Loucy (cell line): Measurements from ENCODE around the gene VPS13A.

ENCODE experiments used
- H2AFZ ChIP-seq: fragments of 200-600 bp; sonication (generic); 2 replicates; pipeline ENCODE4 v1.6.0; 2016; ENCODE audit warnings: antibody characterized with exemption, mild to moderate bottlenecking, low read length, moderate library complexity
- H3F3A ChIP-seq: fragments of 200-600 bp; 2 replicates; pipeline ENCODE4 v1.6.0; 2016; ENCODE audit warnings: antibody characterized with exemption, low read depth, mild to moderate bottlenecking
- H3K27me3 ChIP-seq: fragments of 200-600 bp; sonication (generic); 2 replicates; pipeline ENCODE4 v1.6.1; 2014; ENCODE audit warnings: low read length, mild to moderate bottlenecking; ENCODE audit not compliant: insufficient read depth, poor library complexity, severe bottlenecking
- H3K36me3 ChIP-seq: fragments of 200-600 bp; sonication (generic); 2 replicates; pipeline ENCODE4 v1.6.1; 2016; ENCODE audit warnings: low read length; ENCODE audit not compliant: insufficient read depth
- H3K4me1 ChIP-seq: fragments of 200-600 bp; sonication (generic); 2 replicates; pipeline ENCODE4 v1.5.1; 2014; ENCODE audit warnings: low read length, mild to moderate bottlenecking; ENCODE audit not compliant: insufficient read depth, poor library complexity, severe bottlenecking
- H3K4me2 ChIP-seq: fragments of 200-600 bp; sonication (generic); 2 replicates; pipeline ENCODE4 v1.6.0; 2014; ENCODE audit warnings: antibody characterized with exemption, low read length, low read depth, mild to moderate bottlenecking; ENCODE audit not compliant: poor library complexity, severe bottlenecking
- H3K4me3 ChIP-seq: fragments of 200-600 bp; sonication (generic); 2 replicates; pipeline ENCODE4 v1.5.1; 2014; ENCODE audit warnings: low read length, mild to moderate bottlenecking, mixed read lengths; ENCODE audit not compliant: poor library complexity, severe bottlenecking
- H3K79me2 ChIP-seq: fragments of 200-600 bp; sonication (generic); 2 replicates; pipeline ENCODE4 v1.6.1; 2014; ENCODE audit warnings: low read length; ENCODE audit not compliant: insufficient read depth
- H3K9ac ChIP-seq: fragments of 200-600 bp; sonication (generic); 2 replicates; pipeline ENCODE4 v1.6.0; 2014; ENCODE audit warnings: mild to moderate bottlenecking, low read depth, low read length, moderate library complexity; ENCODE audit not compliant: poor library complexity, severe bottlenecking
- H3K9me2 ChIP-seq: fragments of 200-600 bp; sonication (generic); replicated peaks from 2 replicates; pipeline ENCODE4 v1.6.1; 2016; ENCODE audit warnings: low read depth, low read length, mixed read lengths
- H3K9me3 ChIP-seq: fragments of 200-600 bp; sonication (generic); 2 replicates; pipeline ENCODE4 v1.6.1; 2014; ENCODE audit warnings: mild to moderate bottlenecking, antibody characterized with exemption, low read length, low read depth; ENCODE audit not compliant: insufficient read depth
- H4K20me1 ChIP-seq: fragments of 200-600 bp; sonication (generic); 2 replicates; pipeline ENCODE4 v1.6.0; 2014; ENCODE audit warnings: antibody characterized with exemption, low read length, mild to moderate bottlenecking; ENCODE audit not compliant: insufficient read depth, poor library complexity, severe bottlenecking
- CTCF ChIP-seq: fragments of 200-600 bp; sonication (generic); conservative IDR thresholded peaks from 2 replicates; pipeline ENCODE4 v1.5.1; 2014; ENCODE audit warnings: mild to moderate bottlenecking, antibody characterized with exemption, low read length
- EZH2phosphoT487 ChIP-seq: fragments of 200-600 bp; IDR thresholded peaks from 2 replicates; pipeline ENCODE4 v1.6.1; 2018; ENCODE audit warnings: antibody characterized with exemption, mild to moderate bottlenecking, moderate library complexity, borderline replicate concordance

The VPS13A gene

GRCh38 chr9:77463151-77463550 lies 285.8 kb downstream of the VPS13A start:
- Histone ChIP-seq H3K9me3 (no peaks in the 10 kb centered on the region), H3K4me1 (no peaks in the 10 kb centered on the region), H3K79me2 (no peaks in the 10 kb centered on the region), H3K36me3 (no peaks in the 10 kb centered on the region), H3K4me2 (no peak overlapping the region), H3K9ac (no peak overlapping the region), H2AFZ (no peak overlapping the region), H3K9me2 (no peaks in the 10 kb centered on the region), H3K4me3 (no peak overlapping the region), H3F3A (no peaks in the 10 kb centered on the region), H3K27me3 (no peaks in the 10 kb centered on the region), H4K20me1 (no peaks in the 10 kb centered on the region)
- no peak for TF ChIP-seq EZH2phosphoT487
- TF ChIP-seq CTCF: no peak

GRCh38 chr9:77464661-77465060 lies 287.3 kb downstream of the VPS13A start:
- Histone ChIP-seq H3K79me2 (no peaks in the 10 kb centered on the region), H3K9me3 (no peaks in the 10 kb centered on the region), H3K27me3 (no peaks in the 10 kb centered on the region), H4K20me1 (no peaks in the 10 kb centered on the region), H3K36me3 (no peaks in the 10 kb centered on the region), H3K4me1 (no peaks in the 10 kb centered on the region), H3K4me3 (no peak overlapping the region), H3F3A (no peaks in the 10 kb centered on the region), H3K9ac (no peak overlapping the region), H3K4me2 (no peak overlapping the region), H3K9me2 (no peaks in the 10 kb centered on the region), H2AFZ (no peak overlapping the region)
- TF ChIP-seq EZH2phosphoT487: no peak
- no peak for TF ChIP-seq CTCF

GRCh38 chr9:77469515-77470231 lies 292.3 kb downstream of the VPS13A start:
- H3K36me3 ChIP-seq: no peaks in the 10 kb centered on the region

More at GRCh38 chr9:77469515-77470231, 292.3 kb downstream of the VPS13A start:
- H3K9ac ChIP-seq: no peak overlapping the region
- no peaks in the 10 kb centered on the region for H4K20me1 ChIP-seq
- no peak for TF ChIP-seq CTCF
- no peak for TF ChIP-seq EZH2phosphoT487
- no peak overlapping the region for H3K4me3 ChIP-seq
- no peaks in the 10 kb centered on the region for H3K27me3 ChIP-seq
- H3K9me2 ChIP-seq: no peaks in the 10 kb centered on the region
- no peaks in the 10 kb centered on the region for H3K79me2 ChIP-seq
- H2AFZ ChIP-seq: no peak overlapping the region
- H3K4me2 ChIP-seq: no peak overlapping the region
- no peaks in the 10 kb centered on the region for H3K4me1 ChIP-seq
- no peaks in the 10 kb centered on the region for H3F3A ChIP-seq
- no peaks in the 10 kb centered on the region for H3K9me3 ChIP-seq
